Neural progenitor cell (in vitro differentiated cells): ENCODE data around the gene FADS2.

ENCODE experiments used
- EZH2 ChIP-seq: fragments of 200-600 bp; sonication (generic); IDR thresholded peaks from 2 replicates; pipeline ENCODE4 v1.6.1; 2017; ENCODE audit warnings: antibody characterized with exemption, mild to moderate bottlenecking, moderate library complexity
- TF ChIP-seq, protein P1 (sequence below): fragments of 200-600 bp; sonication (generic); IDR thresholded peaks from 2 replicates; pipeline ENCODE4 v1.5.1; 2017; ENCODE audit warnings: antibody characterized with exemption, mild to moderate bottlenecking

DNA sequence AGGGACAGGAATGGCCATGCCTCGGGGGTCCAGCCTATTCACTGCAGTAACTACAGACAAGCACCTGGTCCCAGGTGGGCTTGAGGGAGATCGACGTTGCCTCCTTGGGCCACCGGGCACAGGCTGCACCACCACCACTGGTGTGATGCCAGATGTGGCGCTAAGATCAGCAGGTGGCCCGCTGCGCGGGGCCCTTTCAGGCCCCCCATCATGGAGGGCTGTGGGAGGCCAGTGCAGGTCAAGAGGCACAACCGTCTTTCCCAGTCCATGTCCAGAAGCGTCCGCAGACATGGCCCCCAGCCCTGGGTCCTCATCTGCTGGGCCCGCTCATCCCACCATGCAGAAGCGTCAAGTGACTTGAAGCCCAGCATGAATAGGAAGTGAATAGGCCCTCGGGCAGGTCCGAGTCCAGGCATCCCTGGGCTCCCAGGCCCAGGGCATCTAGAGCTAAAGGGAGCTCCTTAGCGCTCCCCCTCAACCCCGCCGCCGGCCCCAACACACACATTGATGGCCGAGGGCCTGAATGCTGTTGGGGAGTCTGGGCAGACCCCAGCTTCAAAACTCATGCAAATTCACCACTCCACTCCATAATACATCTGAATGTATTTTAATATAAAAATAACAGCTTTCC, 45.0 kb downstream of the FADS2 start:
- TF ChIP-seq, protein P1, sequence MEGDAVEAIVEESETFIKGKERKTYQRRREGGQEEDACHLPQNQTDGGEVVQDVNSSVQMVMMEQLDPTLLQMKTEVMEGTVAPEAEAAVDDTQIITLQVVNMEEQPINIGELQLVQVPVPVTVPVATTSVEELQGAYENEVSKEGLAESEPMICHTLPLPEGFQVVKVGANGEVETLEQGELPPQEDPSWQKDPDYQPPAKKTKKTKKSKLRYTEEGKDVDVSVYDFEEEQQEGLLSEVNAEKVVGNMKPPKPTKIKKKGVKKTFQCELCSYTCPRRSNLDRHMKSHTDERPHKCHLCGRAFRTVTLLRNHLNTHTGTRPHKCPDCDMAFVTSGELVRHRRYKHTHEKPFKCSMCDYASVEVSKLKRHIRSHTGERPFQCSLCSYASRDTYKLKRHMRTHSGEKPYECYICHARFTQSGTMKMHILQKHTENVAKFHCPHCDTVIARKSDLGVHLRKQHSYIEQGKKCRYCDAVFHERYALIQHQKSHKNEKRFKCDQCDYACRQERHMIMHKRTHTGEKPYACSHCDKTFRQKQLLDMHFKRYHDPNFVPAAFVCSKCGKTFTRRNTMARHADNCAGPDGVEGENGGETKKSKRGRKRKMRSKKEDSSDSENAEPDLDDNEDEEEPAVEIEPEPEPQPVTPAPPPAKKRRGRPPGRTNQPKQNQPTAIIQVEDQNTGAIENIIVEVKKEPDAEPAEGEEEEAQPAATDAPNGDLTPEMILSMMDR: no peak
- TF ChIP-seq EZH2: no peak
